HuH-7.5 (cell line): ENCODE data around the gene KCNJ6.

Experiments
- DNase-seq: peaks from one replicate; pipeline ENCODE4 v3.0.0; 2011; ENCODE audit warnings: low spot score

KCNJ6 gene

GRCh38 chr21:37642493-37642892 lies 273.8 kb downstream of the KCNJ6 start:
- no peak for DNase-seq

DNA sequence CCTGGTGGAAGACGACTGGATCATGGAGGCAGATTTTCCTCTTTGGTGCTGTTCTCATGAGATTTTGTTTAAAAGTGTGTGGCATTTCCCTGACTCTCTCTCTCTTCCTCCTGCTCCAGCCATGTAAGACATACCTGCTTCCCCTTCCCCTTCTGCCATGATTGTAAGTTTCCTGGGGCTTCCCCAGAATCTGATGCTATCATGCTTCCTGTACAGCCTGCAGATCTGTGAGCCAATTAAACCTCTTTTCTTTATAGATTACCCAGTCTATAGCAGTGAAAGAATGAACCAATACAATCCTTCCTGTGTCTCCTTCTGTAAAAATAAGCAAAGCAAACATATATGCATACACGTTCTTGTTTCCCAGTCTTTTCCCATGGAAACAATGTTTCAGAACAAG lies 276.5 kb downstream of the KCNJ6 start:
- DNase-seq: no peak

- no peak for DNase-seq
Measured at GRCh38 chr21:37636152-37636860, 280.0 kb downstream of the KCNJ6 start.

GRCh38 chr21:37631319-37632117 lies 284.7 kb downstream of the KCNJ6 start:
- DNase-seq: no peak

GRCh38 chr21:37630872-37631271 lies 285.4 kb downstream of the KCNJ6 start:
- DNase-seq: no peak

DNA sequence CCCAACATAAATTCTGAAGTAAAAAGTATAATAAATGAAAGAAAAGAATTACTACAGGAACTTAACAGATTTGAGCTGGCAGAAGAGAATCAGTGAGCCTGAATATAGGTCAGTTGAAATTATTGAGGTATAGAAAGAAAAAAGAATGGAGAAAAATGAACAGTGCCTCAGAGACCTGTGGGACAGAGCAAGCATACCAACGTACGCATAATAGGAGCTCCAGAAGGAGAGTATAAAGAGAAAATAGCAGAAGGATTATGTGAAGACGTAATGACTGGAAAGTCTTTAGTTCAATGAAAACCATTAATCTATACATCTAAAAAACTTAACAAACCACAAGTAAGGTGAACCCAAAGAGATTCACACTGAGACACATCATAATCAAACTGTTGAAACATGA lies 287.9 kb downstream of the KCNJ6 start:
- DNase-seq: no peak

DNA sequence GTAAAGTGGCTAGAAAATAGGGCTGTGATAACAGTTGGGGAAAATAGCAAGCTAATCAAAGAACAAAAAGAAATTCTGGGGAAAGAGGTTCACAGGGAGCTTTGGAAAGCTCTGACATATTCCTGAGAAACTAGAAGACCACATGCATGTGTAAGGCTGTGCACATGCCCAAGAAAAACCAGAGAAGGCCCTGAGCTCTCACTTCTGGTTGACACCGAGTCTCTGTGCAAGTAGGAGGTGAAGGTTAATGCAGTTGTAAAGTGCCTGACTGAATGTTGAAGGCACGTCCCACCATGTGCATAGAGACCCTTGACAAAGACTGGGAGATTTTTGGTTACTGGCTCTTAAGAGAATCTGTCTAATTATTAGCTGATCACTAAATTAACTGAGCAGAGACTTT lies 288.7 kb downstream of the KCNJ6 start:
- no peak for DNase-seq

GRCh38 chr21:37627074-37627473 lies 289.2 kb downstream of the KCNJ6 start:
- DNase-seq: no peak

- DNase-seq: no peak
Measured at GRCh38 chr21:37626320-37626719, 289.9 kb downstream of the KCNJ6 start.

- DNase-seq: no peak
Measured at GRCh38 chr21:37623689-37624088, 292.6 kb downstream of the KCNJ6 start.

DNA sequence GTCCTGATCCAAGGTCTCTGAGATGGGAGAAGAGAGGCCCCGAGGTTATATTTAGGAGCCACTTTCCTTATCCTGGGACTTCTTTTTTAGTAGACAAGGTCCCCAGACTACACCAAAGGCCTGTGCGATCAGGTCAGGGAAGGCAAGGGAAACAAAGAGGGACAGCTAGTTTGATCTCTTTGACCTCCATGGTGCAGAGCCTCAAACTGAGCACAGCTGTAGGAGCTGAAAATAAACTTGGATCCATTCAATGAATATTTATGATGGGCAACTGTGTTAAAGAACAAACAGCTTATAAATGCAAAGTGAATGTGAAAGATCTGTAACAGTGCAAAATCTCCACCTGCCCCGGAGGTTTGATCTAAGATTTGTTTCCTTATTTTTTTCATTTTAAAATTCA lies 293.1 kb downstream of the KCNJ6 start:
- no peak for DNase-seq

DNA sequence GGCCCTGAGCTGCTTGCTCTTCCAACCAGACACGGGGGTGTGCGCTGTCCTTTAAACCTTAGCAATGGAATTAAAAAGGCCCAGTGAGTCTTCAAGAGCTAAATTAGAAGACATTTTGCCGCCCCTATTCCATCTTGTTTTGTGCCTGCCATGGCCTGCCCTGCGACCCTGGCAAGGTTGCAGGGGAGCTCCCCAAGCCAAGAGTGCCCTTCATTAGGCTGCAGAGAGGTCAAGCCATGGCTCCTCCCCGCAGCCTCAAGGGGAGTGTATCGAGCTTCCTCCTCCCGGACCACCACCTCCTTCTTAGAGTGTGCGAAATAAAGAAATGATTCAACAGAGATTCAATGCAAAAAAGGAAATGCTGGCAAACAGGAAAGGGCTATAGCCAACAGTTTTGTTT lies 293.5 kb downstream of the KCNJ6 start:
- no peak for DNase-seq

DNA sequence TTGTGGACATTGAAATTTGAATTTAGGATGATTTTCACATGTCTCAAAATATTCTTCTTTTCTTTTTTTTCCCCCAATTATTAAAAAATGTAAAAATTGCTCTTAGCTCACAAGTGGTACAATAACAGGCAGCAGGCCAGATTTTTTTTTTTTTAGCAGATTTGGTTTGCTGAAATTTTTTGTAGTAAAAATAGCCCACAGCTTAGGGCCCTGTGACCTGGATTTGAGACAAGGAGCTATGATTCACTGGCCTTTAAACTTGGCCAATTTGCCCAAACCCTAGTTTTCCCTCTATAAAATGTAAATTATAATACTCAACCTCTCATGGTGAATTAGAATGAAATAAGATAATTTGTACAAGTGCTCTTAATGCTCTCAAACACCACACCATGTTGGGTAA lies 295.9 kb downstream of the KCNJ6 start:
- DNase-seq: no peak

GRCh38 chr21:37619464-37619974 lies 296.7 kb downstream of the KCNJ6 start:
- no peak for DNase-seq

DNA sequence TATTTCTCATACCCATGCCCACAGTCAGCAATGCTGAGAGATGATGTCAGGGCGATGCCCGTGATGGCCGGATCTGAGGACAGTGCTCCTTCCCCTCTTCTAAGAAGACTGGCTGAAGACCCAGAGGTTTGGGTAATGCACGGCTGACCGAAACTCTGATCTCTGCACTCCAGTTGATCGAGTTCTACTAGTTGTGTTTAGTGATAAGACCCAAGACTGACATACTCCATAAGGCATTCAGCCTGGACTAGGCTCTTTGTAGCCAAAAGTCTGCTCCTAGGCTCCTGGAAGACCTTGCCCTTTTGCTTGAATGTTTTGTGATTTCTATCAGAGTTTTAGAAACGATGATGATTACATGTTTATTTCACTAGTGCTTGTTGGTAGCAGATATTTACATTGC lies 298.2 kb downstream of the KCNJ6 start:
- no peak for DNase-seq

- no peak for DNase-seq
Measured at GRCh38 chr21:37615962-37616361, 300.3 kb downstream of the KCNJ6 start.

DNA sequence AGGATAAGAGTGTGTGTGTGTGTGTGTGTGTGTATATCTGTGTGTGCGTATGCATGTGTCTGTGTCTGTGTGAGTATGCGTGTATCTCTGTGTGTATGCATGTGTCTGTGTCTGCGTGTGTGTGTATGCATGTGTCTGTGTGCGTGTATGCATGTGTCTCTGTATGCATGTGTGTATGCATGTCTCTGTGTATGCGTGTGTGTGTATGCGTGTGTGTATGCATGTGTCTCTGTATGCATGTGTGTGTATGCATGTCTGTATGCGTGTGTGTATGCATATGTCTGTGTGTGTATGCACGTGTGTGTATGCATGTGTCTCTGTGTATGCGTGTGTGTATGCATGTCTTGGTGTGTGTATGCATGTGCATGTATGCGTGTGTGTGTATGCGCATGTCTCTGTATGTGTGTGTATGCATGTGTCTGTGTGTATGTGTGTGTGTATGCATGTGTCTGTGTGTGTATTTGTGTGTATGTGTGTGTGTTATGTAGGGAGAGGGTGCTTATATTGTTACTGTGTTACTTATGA lies 301.8 kb downstream of the KCNJ6 start:
- no peak for DNase-seq

DNA sequence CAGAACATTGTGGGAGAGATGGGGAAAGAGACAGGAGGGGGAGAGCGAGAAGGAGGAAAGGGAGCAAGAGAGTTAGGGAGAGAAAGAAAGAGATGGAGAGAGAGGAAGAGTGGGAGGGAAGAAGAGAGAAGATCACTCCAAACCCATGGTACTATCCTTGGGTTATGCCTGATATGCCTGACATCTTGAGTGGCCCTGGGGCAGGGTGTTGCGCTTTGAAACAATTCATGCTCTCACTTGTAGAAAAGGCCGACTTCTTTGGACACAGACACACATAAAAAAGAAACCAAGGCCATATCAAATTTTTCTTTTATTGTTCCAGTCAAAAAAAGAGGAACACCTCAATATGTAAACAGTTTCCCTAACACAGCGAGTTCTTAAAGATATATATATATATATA lies 309.2 kb downstream of the KCNJ6 start:
- no peak for DNase-seq

- DNase-seq: no peak
Measured at GRCh38 chr21:37606549-37606948, 309.7 kb downstream of the KCNJ6 start.

GRCh38 chr21:37605006-37605405 lies 311.3 kb downstream of the KCNJ6 start:
- no peak for DNase-seq

DNA sequence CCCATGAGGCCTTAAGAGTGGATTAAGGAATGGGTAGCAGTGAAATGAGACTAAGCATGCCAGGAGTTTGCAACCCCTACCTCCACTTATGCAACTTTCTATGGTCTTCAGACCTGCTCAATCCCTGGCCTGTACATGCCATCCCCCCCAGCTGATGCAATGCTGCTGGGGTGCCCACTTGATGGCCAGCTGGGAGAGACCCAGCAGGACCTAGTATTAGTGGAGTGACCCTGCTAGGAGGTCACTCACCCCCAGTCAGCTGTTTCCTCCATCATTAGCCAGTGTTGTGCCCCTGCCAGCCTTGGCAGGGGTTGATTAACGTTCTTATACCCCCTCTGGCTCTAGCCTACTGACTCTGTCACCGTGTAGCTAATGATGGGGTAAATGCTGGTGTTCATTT lies 313.1 kb downstream of the KCNJ6 start:
- DNase-seq: no peak

DNA sequence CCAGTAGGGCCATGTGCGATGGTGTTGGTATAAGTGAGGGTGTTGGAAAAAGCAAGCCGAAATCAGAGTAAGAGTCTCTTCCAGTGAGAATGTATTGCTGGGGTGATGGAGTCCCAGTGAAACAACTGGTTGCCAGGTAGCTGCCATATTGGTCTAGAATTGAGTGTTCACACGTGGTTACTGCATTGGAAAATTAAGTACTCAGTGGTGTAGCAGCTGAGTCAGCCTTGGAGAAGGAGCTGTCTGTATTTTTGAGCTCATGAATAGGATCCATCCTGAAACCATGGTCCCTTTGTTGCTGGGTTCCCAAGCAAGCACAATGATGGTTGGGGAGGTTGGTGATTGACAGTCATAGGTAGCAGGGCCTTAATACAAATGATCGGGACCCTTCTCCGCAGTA lies 314.3 kb downstream of the KCNJ6 start:
- no peak for DNase-seq

GRCh38 chr21:37601027-37601426 lies 315.2 kb downstream of the KCNJ6 start:
- no peak for DNase-seq
